H1 (cell line): ENCODE results near the gene SPINK7. TPM values are rescaled to one million over a fixed set of nuclear protein-coding genes. Genes with fewer than 3 reads are reported as not detected.
"Not testable (repeated sequence)": the region's sequence is repeated elsewhere in the genome, so short reads cannot be mapped to it uniquely, and the experiment has no call there.

ENCODE experiments used
- CTCF ChIA-PET: fragments of 300-600 bp; sonication (Branson Sonifier 250); formaldehyde crosslinking; loops from one replicate; lab custom pipeline; 2021; ENCODE audit not compliant: partially characterized antibody; lab: Charles Lee
- POLR2A ChIA-PET: fragments of 300-600 bp; sonication (Branson Sonifier 250); formaldehyde crosslinking; loops from one replicate; lab custom pipeline; 2021; ENCODE audit warnings: inconsistent platforms; ENCODE audit not compliant: partially characterized antibody; lab: Charles Lee
- DNase-seq, 2 experiments: peaks; one replicate each; pipeline versions ENCODE4 v3.0.0 to v3.0.0-alpha.2; 2010 to 2022; ENCODE audit warnings: low spot score in 2 of 2, low read depth in 1 of 2, mixed read lengths in 1 of 2
- FAIRE-seq: peaks from 2 replicates; lab custom pipeline; 2011; peaks lifted over from hg19 to GRCh38; lab: Jason Lieb, UNC
- H2AFZ ChIP-seq: 2 replicates; pipeline ENCODE4 v1.8.1; 2012; ENCODE audit warnings: low read length, inconsistent platforms
- H2AK5ac ChIP-seq: 2 replicates; pipeline ENCODE4 v1.6.1; 2013; ENCODE audit warnings: low read depth, low read length
- H2BK120ac ChIP-seq: replicated peaks from 2 replicates; pipeline ENCODE3; 2013; ENCODE audit warnings: low read depth, low read length, inconsistent platforms
- H2BK12ac ChIP-seq: 2 replicates; pipeline ENCODE4 v1.6.1; 2013; ENCODE audit warnings: low read depth, low read length
- H2BK15ac ChIP-seq: 2 replicates; pipeline ENCODE4 v1.6.1; 2013; ENCODE audit warnings: low read length
- H2BK20ac ChIP-seq: 2 replicates; pipeline ENCODE4 v1.6.1; 2013; ENCODE audit warnings: low read length
- H2BK5ac ChIP-seq: 2 replicates; pipeline ENCODE4 v1.6.1; 2013; ENCODE audit warnings: low read depth, low read length
- H3K14ac ChIP-seq: 2 replicates; pipeline ENCODE4 v1.6.1; 2013; ENCODE audit warnings: inconsistent platforms; ENCODE audit not compliant: insufficient read length
- H3K18ac ChIP-seq: 2 replicates; pipeline ENCODE4 v1.6.1; 2013; ENCODE audit warnings: low read length; ENCODE audit errors: extremely low read depth
- H3K23ac ChIP-seq: 2 replicates; pipeline ENCODE4 v1.6.1; 2013; ENCODE audit warnings: inconsistent platforms; ENCODE audit not compliant: insufficient read length
- H3K23me2 ChIP-seq: 2 replicates; pipeline ENCODE4 v1.6.1; 2013; ENCODE audit warnings: low read depth, low read length
- H3K27ac ChIP-seq: 2 replicates; pipeline ENCODE4 v1.6.1; 2011; ENCODE audit warnings: low read depth, low read length, inconsistent platforms
- H3K27me3 ChIP-seq, 4 experiments: replicated peaks in 1 of 4; 1 replicate in 1 of 4; 2 replicates in 3 of 4; pipeline versions ENCODE4 v1.6.1 to v1.8.1; 2011 to 2013; ENCODE audit warnings: low read length in 3 of 4, mild to moderate bottlenecking in 3 of 4, inconsistent platforms in 2 of 4, mixed read lengths in 2 of 4, moderate library complexity in 1 of 4; ENCODE audit not compliant: control insufficient read depth in 3 of 4, insufficient read depth in 3 of 4; ENCODE audit errors: extremely low read depth in 1 of 4
- H3K36me3 ChIP-seq, 4 experiments: 2 replicates each; pipeline versions ENCODE4 v1.6.1 to v1.8.1; 2011 to 2013; ENCODE audit warnings: mild to moderate bottlenecking in 4 of 4, low read length in 3 of 4, moderate library complexity in 2 of 4, control low read depth in 1 of 4, inconsistent platforms in 1 of 4; ENCODE audit not compliant: insufficient read depth in 4 of 4, control insufficient read depth in 2 of 4
- H3K4ac ChIP-seq: replicated peaks from 2 replicates; pipeline ENCODE3; 2013; ENCODE audit warnings: low read length, low read depth, mixed read lengths, inconsistent platforms; ENCODE audit not compliant: insufficient read length
- H3K4me1 ChIP-seq, 4 experiments: replicated peaks in 1 of 4; 1 replicate in 1 of 4; 2 replicates in 3 of 4; pipeline versions ENCODE4 v1.6.1 to v1.8.1; 2011 to 2013; ENCODE audit warnings: low read length in 3 of 4, inconsistent platforms in 2 of 4, mixed read lengths in 1 of 4; ENCODE audit not compliant: insufficient read depth in 4 of 4, control insufficient read depth in 3 of 4
- H3K4me2 ChIP-seq, 2 experiments: 2 replicates each; pipeline versions ENCODE4 v1.6.1 to v1.8.1; 2011 to 2013; ENCODE audit warnings: low read depth in 2 of 2, low read length in 2 of 2, control low read depth in 1 of 2, inconsistent platforms in 1 of 2, mild to moderate bottlenecking in 1 of 2; ENCODE audit not compliant: insufficient read depth in 1 of 2
- H3K4me3 ChIP-seq, 4 experiments: fragments of 200-600, 300-600 bp in 1 of 4; sonication (generic), shearing (Covaris generic), sonication (Bioruptor Twin) in 1 of 4; 2 replicates each; pipeline versions ENCODE4 v1.5.1 to v1.8.1; 2011 to 2016; ENCODE audit warnings: low read length in 4 of 4, low read depth in 3 of 4, control low read depth in 2 of 4, inconsistent platforms in 2 of 4, mild to moderate bottlenecking in 2 of 4, mixed read lengths in 1 of 4, moderate library complexity in 1 of 4; ENCODE audit not compliant: insufficient read depth in 2 of 4; ENCODE audit errors: extremely low read depth in 1 of 4
- H3K56ac ChIP-seq: replicated peaks from 2 replicates; pipeline ENCODE3; 2013; ENCODE audit warnings: low read depth, mild to moderate bottlenecking, mixed read lengths, low read length, inconsistent platforms; ENCODE audit not compliant: insufficient read length
- H3K79me1 ChIP-seq: 2 replicates; pipeline ENCODE4 v1.6.1; 2013; ENCODE audit warnings: low read depth, low read length, control low read depth
- H3K79me2 ChIP-seq, 2 experiments: 2 replicates each; pipeline versions ENCODE4 v1.6.1 to v1.8.1; 2012 to 2013; ENCODE audit warnings: low read length in 2 of 2, mild to moderate bottlenecking in 2 of 2, inconsistent platforms in 1 of 2; ENCODE audit not compliant: insufficient read depth in 2 of 2, control insufficient read depth in 1 of 2
- H3K9ac ChIP-seq, 4 experiments: replicated peaks in 1 of 4; 1 replicate in 1 of 4; 2 replicates in 3 of 4; pipeline versions ENCODE4 v1.6.1 to v1.8.1; 2011 to 2013; ENCODE audit warnings: low read depth in 3 of 4, low read length in 3 of 4, control low read depth in 2 of 4, mild to moderate bottlenecking in 2 of 4, moderate library complexity in 2 of 4, inconsistent platforms in 1 of 4; ENCODE audit errors: extremely low read depth in 1 of 4
- H3K9me3 ChIP-seq, 2 experiments: 2 replicates each; pipeline versions ENCODE4 v1.6.1 to v1.8.1; 2012 to 2013; ENCODE audit warnings: mild to moderate bottlenecking in 2 of 2, moderate library complexity in 2 of 2, control low read depth in 1 of 2, inconsistent platforms in 1 of 2, low read depth in 1 of 2, low read length in 1 of 2, mixed read lengths in 1 of 2; ENCODE audit not compliant: insufficient read depth in 2 of 2
- H4K20me1 ChIP-seq, 2 experiments: replicated peaks in 1 of 2; 2 replicates each; pipeline versions ENCODE3 to v1.8.1; 2011 to 2013; ENCODE audit warnings: inconsistent platforms in 2 of 2, low read length in 2 of 2, mild to moderate bottlenecking in 1 of 2; ENCODE audit not compliant: insufficient read depth in 2 of 2, control insufficient read depth in 1 of 2
- H4K5ac ChIP-seq: 2 replicates; pipeline ENCODE4 v1.6.1; 2013; ENCODE audit warnings: low read length, low read depth, mixed read lengths, inconsistent platforms; ENCODE audit not compliant: insufficient read length
- H4K8ac ChIP-seq: 2 replicates; pipeline ENCODE4 v1.8.0; 2013; ENCODE audit warnings: mild to moderate bottlenecking, moderate library complexity, low read length, inconsistent platforms; ENCODE audit not compliant: insufficient read depth; ENCODE audit errors: extremely low read depth
- H4K91ac ChIP-seq: replicated peaks from 2 replicates; pipeline ENCODE3; 2013; ENCODE audit warnings: low read length, mixed read lengths, inconsistent platforms; ENCODE audit not compliant: insufficient read length
- WGBS, 2 experiments: shearing (Covaris generic) in 1 of 2; methylation state at CpG; one replicate each; pipeline versions ENCODE4 v1.1.6 to v1.1.7; 2013 to 2015; ENCODE audit warnings: low lambda C conversion rate in 2 of 2, mixed read lengths in 2 of 2, inconsistent platforms in 1 of 2, low coverage in 1 of 2, missing lambda C conversion rate in 1 of 2; ENCODE audit not compliant: insufficient replicate concordance in 2 of 2, insufficient coverage in 1 of 2, insufficient read length in 1 of 2; ENCODE audit errors: extremely low coverage in 1 of 2, missing lambda C conversion rate in 1 of 2; 5-methylcytosine and 5-hydroxymethylcytosine counted together
- polyA plus RNA-seq, 7 experiments: library from polyadenylated mRNA; depleted of rRNA in 3 of 7; stranded (reverse) in 5 of 7; unstranded in 2 of 7; fragments of >200 nt in 5 of 7; fragments of 200-250 nt in 2 of 7; gene quantifications; 1 replicate in 5 of 7; 2 replicates in 1 of 7; 4 replicates in 1 of 7; pipeline versions ENCODE4 v1.2.1 to v1.2.3, GENCODE V29; 2011 to 2013; ENCODE audit warnings: missing spikeins in 2 of 7, mixed read lengths in 2 of 7
- total RNA-seq: library from RNA; stranded (reverse); fragmentation: NEBNext Ultra II Directional; extraction: Animal tissue kit (Norgen Biotek cat#: 25700); gene quantifications from 2 replicates; pipeline ENCODE4 v1.2.1, GENCODE V29; 2021

The SPINK7 gene
- total and polyA plus RNA-seq, 2 of the 8 experiments (the other 6 are each of a cell fraction or from before 2014, with no cell fraction given): not detected

GRCh38 chr5:148281336-148281735, 30.9 kb upstream of the SPINK7 start:
- peak overlapping the region; percentile 76 for H2AFZ ChIP-seq
- POLR2A ChIA-PET: interaction anchor here (0.6 kb wide), 1 partner anchor 412 kb away, joined by 3 read pairs; no protein-coding TSS in a partner anchor
- not testable (repeated sequence) for DNase-seq, H4K5ac ChIP-seq, H3K79me2 ChIP-seq, H3K4ac ChIP-seq, H2BK5ac ChIP-seq, H3K4me1 ChIP-seq, H2BK120ac ChIP-seq, H4K20me1 ChIP-seq, H3K23ac ChIP-seq, H3K36me3 ChIP-seq, H3K14ac ChIP-seq, H4K8ac ChIP-seq, FAIRE-seq, H3K56ac ChIP-seq, H3K27ac ChIP-seq, H3K9ac ChIP-seq, H2AK5ac ChIP-seq, H2BK15ac ChIP-seq, H3K18ac ChIP-seq, H3K79me1 ChIP-seq, H3K23me2 ChIP-seq, H3K9me3 ChIP-seq, H3K27me3 ChIP-seq
- 0 out of 2 replicates have a peak overlapping the region, but pooled peaks have one; percentile 13 for H2BK20ac ChIP-seq
- 96% methylated on average over 4 of the region's 4 CpGs; no CpG with 5 or more reads in 1 of the 2 experiments for WGBS, 2 experiments
- peak overlapping the region in 1 of 4 experiments; percentile 15; a peak in 1 of 8 replicates for H3K4me3 ChIP-seq
- CTCF ChIA-PET: interaction anchor here (1.7 kb wide), 1 partner anchor 10 kb away, joined by 14 read pairs; no protein-coding TSS in a partner anchor
- H3K4me2 ChIP-seq: peak overlapping the region; percentile 7 to 57; a peak in 2 of 4 replicates
- H2BK12ac ChIP-seq: peak overlapping the region; percentile 68; the same call in 1 of the 2 replicates
- H4K91ac ChIP-seq: peak overlapping the region; percentile 65
